Fibroblast of skin of right quadriceps (primary cell): Measurements from ENCODE around the gene IFI6.
"Not testable (repeated sequence)": the region's sequence is repeated elsewhere in the genome, so short reads cannot be mapped to it uniquely, and the experiment has no call there.

Experiments used
- DNase-seq: peaks from one replicate; pipeline ENCODE4 v3.0.0-alpha.2; 2013

IFI6 gene

GRCh38 chr1:27649306-27649635 lies 22.7 kb downstream of the IFI6 start:
- no peak for DNase-seq

- DNase-seq = no peak
These were observed 23.2 kb downstream of the IFI6 start for GRCh38 chr1:27648602-27649305.

- no peak for DNase-seq
These were observed 24.7 kb downstream of the IFI6 start for GRCh38 chr1:27647328-27647727.

GRCh38 chr1:27646676-27647075 lies 25.3 kb downstream of the IFI6 start:
- DNase-seq = no peak

- no peak for DNase-seq
These were observed 26.9 kb downstream of the IFI6 start for GRCh38 chr1:27645071-27645415.

- no peak for DNase-seq
These were observed 27.5 kb downstream of the IFI6 start for GRCh38 chr1:27644369-27645070.

- DNase-seq = peak; percentile 46
These were observed 28.2 kb downstream of the IFI6 start for GRCh38 chr1:27643600-27644368.

- DNase-seq = not testable (repeated sequence)
These were observed 31.5 kb downstream of the IFI6 start for GRCh38 chr1:27640514-27640913.

- DNase-seq = no peak
These were observed 33.2 kb downstream of the IFI6 start for GRCh38 chr1:27638805-27639204.

GRCh38 chr1:27638047-27638734 lies 33.8 kb downstream of the IFI6 start:
- no peak for DNase-seq

- DNase-seq = no peak
These were observed 36.4 kb downstream of the IFI6 start for GRCh38 chr1:27635396-27636142.

GRCh38 chr1:27634985-27635367 lies 37.0 kb downstream of the IFI6 start, which contains the start of gene FGR:
Gene FGR, minus strand, starts transcription at chr1:27635185. Its CDS starts 11,269 bp downstream, at chr1:27623916.
- no peak for DNase-seq

GRCh38 chr1:27634177-27634984 lies 37.6 kb downstream of the IFI6 start:
- DNase-seq = no peak

GRCh38 chr1:27633640-27634176 lies 38.3 kb downstream of the IFI6 start:
- no peak for DNase-seq

GRCh38 chr1:27633298-27633610 lies 38.7 kb downstream of the IFI6 start:
- DNase-seq = no peak

- DNase-seq = no peak
These were observed 39.4 kb downstream of the IFI6 start for GRCh38 chr1:27632387-27633297.

GRCh38 chr1:27630859-27631491 lies 41.0 kb downstream of the IFI6 start:
- no peak for DNase-seq

- DNase-seq = no peak
These were observed 43.3 kb downstream of the IFI6 start for GRCh38 chr1:27628712-27629111.

GRCh38 chr1:27627733-27628132 lies 44.3 kb downstream of the IFI6 start:
- DNase-seq = not testable (repeated sequence)

GRCh38 chr1:27627061-27627460 lies 44.9 kb downstream of the IFI6 start:
- DNase-seq = no peak
